Stimulated activated effector memory CD8-positive, alpha-beta T cell treated with anti-CD3 and anti-CD28 coated beads, Interleukin-12 subunit alpha, Interleukin-12 subunit beta, amount 100 ng/mL, for 72 hours (primary cell): ENCODE data around the gene RNF13.
"Not testable (repeated sequence)": the region's sequence is repeated elsewhere in the genome, so short reads cannot be mapped to it uniquely, and the experiment has no call there.

Experiments used
- ATAC-seq: fragments of 150-1000 bp; cut with Tn5 transposase; 2 replicates; pipeline ENCODE4 v1.10.0; 2021
- DNase-seq, 2 donors: peaks; one replicate each; pipeline ENCODE4 v3.0.0; 2021 to 2022; ENCODE audit warnings: low spot score in 2 of 2
- H3K27ac Mint-ChIP-seq: one replicate; pipeline ENCODE4 v1.8.0; 2022; ENCODE audit warnings: mild to moderate bottlenecking, mixed read lengths
- H3K36me3 Mint-ChIP-seq: one replicate; pipeline ENCODE4 v1.8.0; 2022; ENCODE audit warnings: mild to moderate bottlenecking, mixed read lengths
- H3K4me1 Mint-ChIP-seq: one replicate; pipeline ENCODE4 v1.8.0; 2022; ENCODE audit warnings: mixed read lengths
- H3K4me3 Mint-ChIP-seq: one replicate; pipeline ENCODE4 v1.8.0; 2022; ENCODE audit warnings: mild to moderate bottlenecking, mixed read lengths
- H3K9me3 Mint-ChIP-seq: one replicate; pipeline ENCODE4 v1.8.0; 2022; ENCODE audit warnings: mixed read lengths

RNF13 gene

GRCh38 chr3:149933008-149933407 lies 120.0 kb downstream of the RNF13 start:
- peaks cover 30% of the 10 kb centered on the region for H3K4me1 Mint-ChIP-seq
- no peak overlapping the region for H3K4me3 Mint-ChIP-seq
- H3K9me3 Mint-ChIP-seq = no peaks in the 10 kb centered on the region
- ATAC-seq (no peak), DNase-seq (no peak)
- peaks cover 15% of the 10 kb centered on the region for H3K36me3 Mint-ChIP-seq
- H3K27ac Mint-ChIP-seq = no peak overlapping the region

- ATAC-seq = no peak
- Mint-ChIP-seq H3K4me3 (no peak overlapping the region), H3K27ac (no peak overlapping the region), H3K9me3 (no peaks in the 10 kb centered on the region), H3K36me3 (peaks cover 21% of the 10 kb centered on the region), H3K4me1 (peaks cover 30% of the 10 kb centered on the region)
- DNase-seq = no peak
These were observed 120.8 kb downstream of the RNF13 start for GRCh38 chr3:149933858-149934257.

- no peak for ATAC-seq
- DNase-seq = no peak
- peaks cover 25% of the 10 kb centered on the region for H3K36me3 Mint-ChIP-seq
- peaks cover 35% of the 10 kb centered on the region for H3K4me1 Mint-ChIP-seq
- H3K4me3 Mint-ChIP-seq = no peak overlapping the region
- H3K9me3 Mint-ChIP-seq = no peaks in the 10 kb centered on the region
- peak overlapping the region; percentile 55 for H3K27ac Mint-ChIP-seq
These were observed 121.5 kb downstream of the RNF13 start for GRCh38 chr3:149934524-149934923.

GRCh38 chr3:149936812-149937230 lies 123.8 kb downstream of the RNF13 start:
- H3K36me3 Mint-ChIP-seq = peaks cover 19% of the 10 kb centered on the region
- ATAC-seq (peak; percentile 65), DNase-seq (peak; percentile 21 to 62)
- H3K4me1 Mint-ChIP-seq = peaks cover 30% of the 10 kb centered on the region
- H3K9me3 Mint-ChIP-seq = no peaks in the 10 kb centered on the region
- no peak overlapping the region for H3K4me3 Mint-ChIP-seq
- no peak overlapping the region for H3K27ac Mint-ChIP-seq

- Mint-ChIP-seq H3K36me3 (peaks cover 19% of the 10 kb centered on the region), H3K4me1 (peaks cover 30% of the 10 kb centered on the region)
- H3K4me3 Mint-ChIP-seq, ATAC-seq, DNase-seq, H3K27ac Mint-ChIP-seq, H3K9me3 Mint-ChIP-seq: not testable (repeated sequence)
These were observed 125.5 kb downstream of the RNF13 start for GRCh38 chr3:149938392-149939055.

- ATAC-seq = no peak
- Mint-ChIP-seq H3K9me3 (no peaks in the 10 kb centered on the region), H3K36me3 (peaks cover 19% of the 10 kb centered on the region), H3K27ac (no peak overlapping the region), H3K4me1 (peaks cover 16% of the 10 kb centered on the region), H3K4me3 (no peak overlapping the region)
- DNase-seq = no peak
These were observed 128.2 kb downstream of the RNF13 start for GRCh38 chr3:149941186-149941585.

GRCh38 chr3:149941946-149942345 lies 128.9 kb downstream of the RNF13 start:
- peaks cover 15% of the 10 kb centered on the region for H3K4me1 Mint-ChIP-seq
- H3K9me3 Mint-ChIP-seq = no peaks in the 10 kb centered on the region
- no peak for ATAC-seq
- no peak overlapping the region for H3K4me3 Mint-ChIP-seq
- no peak overlapping the region for H3K27ac Mint-ChIP-seq
- peaks cover 19% of the 10 kb centered on the region for H3K36me3 Mint-ChIP-seq
- DNase-seq = no peak

GRCh38 chr3:149942409-149942808 lies 129.4 kb downstream of the RNF13 start:
- ATAC-seq = no peak
- no peak for DNase-seq
- Mint-ChIP-seq H3K36me3 (peaks cover 19% of the 10 kb centered on the region), H3K27ac (no peak overlapping the region), H3K4me1 (peaks cover 16% of the 10 kb centered on the region), H3K4me3 (no peak overlapping the region), H3K9me3 (no peaks in the 10 kb centered on the region)

- not testable (repeated sequence) for H3K9me3 Mint-ChIP-seq, H3K27ac Mint-ChIP-seq, DNase-seq, ATAC-seq, H3K4me3 Mint-ChIP-seq
- Mint-ChIP-seq H3K36me3 (peaks cover 16% of the 10 kb centered on the region), H3K4me1 (peaks cover 16% of the 10 kb centered on the region)
These were observed 131.0 kb downstream of the RNF13 start for GRCh38 chr3:149943966-149944365.

- H3K4me1 Mint-ChIP-seq = peaks cover 10% of the 10 kb centered on the region
- H3K9me3 Mint-ChIP-seq = no peaks in the 10 kb centered on the region
- no peak overlapping the region for H3K27ac Mint-ChIP-seq
- no peak for DNase-seq
- no peak overlapping the region for H3K4me3 Mint-ChIP-seq
- no peak for ATAC-seq
- H3K36me3 Mint-ChIP-seq = peaks cover 7% of the 10 kb centered on the region
These were observed 134.2 kb downstream of the RNF13 start for GRCh38 chr3:149947231-149947630.

- H3K9me3 Mint-ChIP-seq = no peaks in the 10 kb centered on the region
- H3K27ac Mint-ChIP-seq = no peak overlapping the region
- no peak for ATAC-seq
- no peak for DNase-seq
- no peak overlapping the region for H3K4me3 Mint-ChIP-seq
- H3K4me1 Mint-ChIP-seq = peaks cover 13% of the 10 kb centered on the region
- peaks cover 15% of the 10 kb centered on the region for H3K36me3 Mint-ChIP-seq
These were observed 136.2 kb downstream of the RNF13 start for GRCh38 chr3:149949181-149949580.

GRCh38 chr3:149954812-149955211 lies 141.8 kb downstream of the RNF13 start:
- H3K36me3 Mint-ChIP-seq = peaks cover 8% of the 10 kb centered on the region

GRCh38 chr3:149955449-149955848 lies 142.4 kb downstream of the RNF13 start:
- DNase-seq = no peak
- Mint-ChIP-seq H3K27ac (no peak overlapping the region), H3K36me3 (peaks cover 8% of the 10 kb centered on the region), H3K4me1 (peaks cover 18% of the 10 kb centered on the region), H3K9me3 (no peaks in the 10 kb centered on the region), H3K4me3 (no peak overlapping the region)
- no peak for ATAC-seq

More at GRCh38 chr3:149954812-149955211, 141.8 kb downstream of the RNF13 start:
- peaks cover 18% of the 10 kb centered on the region for H3K4me1 Mint-ChIP-seq
- no peak overlapping the region for H3K4me3 Mint-ChIP-seq
- ATAC-seq (no peak), DNase-seq (no peak)
- H3K27ac Mint-ChIP-seq = peak overlapping the region; percentile 49
- H3K9me3 Mint-ChIP-seq = no peaks in the 10 kb centered on the region

GRCh38 chr3:149957361-149958125 lies 144.5 kb downstream of the RNF13 start:
- Mint-ChIP-seq H3K4me3 (no peak overlapping the region), H3K27ac (no peak overlapping the region), H3K4me1 (peaks cover 18% of the 10 kb centered on the region), H3K9me3 (no peaks in the 10 kb centered on the region), H3K36me3 (peaks cover 18% of the 10 kb centered on the region)
- ATAC-seq (no peak), DNase-seq (no peak)

- ATAC-seq (peak; percentile 78), DNase-seq (no peak)
- H3K9me3 Mint-ChIP-seq = no peaks in the 10 kb centered on the region
- H3K4me3 Mint-ChIP-seq = no peak overlapping the region
- no peak overlapping the region for H3K27ac Mint-ChIP-seq
- H3K36me3 Mint-ChIP-seq = peaks cover 12% of the 10 kb centered on the region
- H3K4me1 Mint-ChIP-seq = peaks cover 18% of the 10 kb centered on the region
These were observed 145.3 kb downstream of the RNF13 start for GRCh38 chr3:149958171-149958796.
